NCI-H2227 (cell line): Measurements from ENCODE around the gene RHEB.

ENCODE experiments used
- DNase-seq: peaks from one replicate; lab custom pipeline; 2025; ENCODE audit not compliant: unreplicated experiment; lab: John Stamatoyannopoulos, UW

RHEB gene

GRCh38 chr7:151416112-151416940 is 103.4 kb downstream of the RHEB start:
- DNase-seq, result no peak
